ENCODE data around the gene KDM4F.

GRCh38 chr11:95065336-95065735 is 16.1 kb downstream of the KDM4F start:
- TF ChIP-seq CTCF (conservative IDR thresholded peaks at IDR 0.05 in 1 of 2, IDR thresholded peaks at IDR 0.05 in 1 of 2; ENCODE audit: low read depth in 1 of 2, low read length in 2 of 2) (no peak), EZH2 (IDR thresholded peaks at IDR 0.05; ENCODE audit: low read length, missing control alignments) (no peak)

Data from fibroblast of lung (primary cell).